Epithelial cell of esophagus (primary cell): ENCODE data around the gene TPSB2.
"Not testable (repeated sequence)": the region's sequence is repeated elsewhere in the genome, so short reads cannot be mapped to it uniquely, and the experiment has no call there.

Experiments
- DNase-seq: peaks from one replicate; pipeline ENCODE4 v3.0.0; 2010; ENCODE audit warnings: low read depth
- H3K4me3 ChIP-seq: 2 replicates; pipeline ENCODE4 v1.5.1; 2011; ENCODE audit warnings: mild to moderate bottlenecking, low read length, control low read depth
- CTCF ChIP-seq: IDR thresholded peaks from 2 replicates; pipeline ENCODE4 v1.5.1; 2011; ENCODE audit warnings: low read depth, mild to moderate bottlenecking, low read length, control low read depth, inconsistent platforms; ENCODE audit not compliant: insufficient read depth; ENCODE audit errors: missing control alignments

The TPSB2 gene

DNA sequence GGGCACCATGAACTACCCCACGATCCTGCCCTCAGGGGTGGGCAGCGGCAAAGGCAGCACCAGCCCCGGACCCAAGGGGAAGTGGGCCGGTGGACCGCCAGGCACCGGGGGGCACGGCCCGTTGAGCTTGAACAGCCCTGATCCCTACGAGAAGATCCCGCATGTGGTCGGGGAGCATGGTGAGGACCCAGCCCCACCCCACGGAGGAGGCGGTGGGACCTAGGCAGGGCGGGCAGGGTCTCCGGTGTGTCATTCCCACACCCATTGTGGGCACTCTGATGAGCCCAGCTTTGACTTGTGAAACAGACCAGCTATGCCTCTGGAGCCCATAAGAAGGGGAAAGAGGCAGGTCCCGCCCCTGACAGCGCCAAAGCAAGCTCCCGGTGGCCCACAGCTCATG, 27.7 kb downstream of the TPSB2 start:
- DNase-seq: no peak
- TF ChIP-seq CTCF: no peak
- H3K4me3 ChIP-seq: no peak overlapping the region

- H3K4me3 ChIP-seq: no peak overlapping the region
- no peak for DNase-seq
- TF ChIP-seq CTCF: no peak
These were observed 28.5 kb downstream of the TPSB2 start for GRCh38 chr16:1201444-1201843.

- H3K4me3 ChIP-seq: no peak overlapping the region
- TF ChIP-seq CTCF: no peak
- DNase-seq: no peak
These were observed 29.9 kb downstream of the TPSB2 start for GRCh38 chr16:1200014-1200627.

DNA sequence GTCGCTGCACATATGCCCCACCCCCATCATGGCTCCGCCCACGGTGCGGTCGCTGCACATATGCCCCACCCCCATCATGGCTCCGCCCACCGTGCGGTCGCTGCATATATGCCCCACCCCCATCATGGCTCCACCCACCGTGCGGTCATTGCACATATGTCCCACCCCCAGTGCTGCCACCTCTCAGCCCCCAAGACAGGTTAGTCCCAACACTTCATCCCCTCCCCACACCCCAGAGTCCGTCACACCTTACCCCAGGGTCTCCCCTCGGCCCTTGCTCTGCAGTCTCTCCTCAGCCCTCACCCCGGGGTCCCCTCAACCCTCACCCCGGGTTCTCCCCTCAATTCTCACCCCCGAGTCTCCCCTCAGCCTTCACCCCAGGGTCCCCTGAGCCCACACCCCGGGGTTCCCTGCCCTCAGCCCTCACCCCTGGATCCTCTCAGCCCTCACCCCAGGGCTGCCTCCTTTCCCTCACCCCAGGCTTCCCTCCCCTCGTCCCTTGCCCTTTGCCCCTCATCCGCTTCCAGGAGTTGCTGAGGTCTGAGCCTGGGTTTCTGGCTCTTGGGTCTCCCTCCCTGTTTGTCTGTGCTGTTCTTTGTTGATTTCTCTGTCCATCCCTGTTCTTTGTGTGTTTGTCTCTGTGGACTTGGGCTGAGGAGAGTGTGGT, 30.5 kb downstream of the TPSB2 start:
- no peak for DNase-seq
- no peak for TF ChIP-seq CTCF
- H3K4me3 ChIP-seq: no peak overlapping the region

DNA sequence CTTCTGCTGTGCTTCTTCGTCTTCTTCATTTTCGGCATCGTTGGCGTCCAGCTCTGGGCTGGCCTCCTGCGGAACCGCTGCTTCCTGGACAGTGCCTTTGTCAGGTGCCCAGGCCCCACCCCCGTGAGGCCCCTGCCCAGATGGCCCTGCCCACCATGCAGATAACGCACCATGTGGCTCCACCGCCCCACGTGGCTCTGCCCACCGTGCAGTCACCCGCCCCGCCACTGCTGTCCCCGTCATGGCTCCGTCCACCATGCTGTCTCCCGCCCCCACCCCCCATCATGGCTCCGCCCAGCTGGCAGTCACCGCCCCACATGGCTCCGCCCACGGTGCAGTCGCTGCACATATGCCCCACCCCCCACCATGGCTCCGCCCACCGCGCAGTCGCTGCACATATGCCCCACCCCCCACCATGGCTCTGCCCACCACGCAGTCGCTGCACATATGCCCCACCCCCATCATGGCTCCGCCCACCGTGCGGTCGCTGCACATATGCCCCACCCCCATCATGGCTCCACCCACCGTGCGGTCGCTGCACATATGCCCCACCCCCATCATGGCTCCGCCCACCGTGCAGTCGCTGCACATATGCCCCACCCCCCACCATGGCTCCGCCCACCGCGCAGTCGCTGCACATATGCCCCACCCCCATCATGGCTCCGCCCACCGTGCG, 31.2 kb downstream of the TPSB2 start:
- not testable (repeated sequence) for DNase-seq, H3K4me3 ChIP-seq

GRCh38 chr16:1198194-1198593, 31.8 kb downstream of the TPSB2 start:
- no peak for DNase-seq
- TF ChIP-seq CTCF: no peak
- H3K4me3 ChIP-seq: no peak overlapping the region

GRCh38 chr16:1197237-1197866, 32.6 kb downstream of the TPSB2 start:
- TF ChIP-seq CTCF: no peak
- H3K4me3 ChIP-seq: no peak overlapping the region
- no peak for DNase-seq
